CD14-positive monocyte (primary cell): ENCODE data around the gene ADGRL3. TPM values are rescaled to one million over a fixed set of nuclear protein-coding genes. Genes with fewer than 3 reads are reported as not detected.

Experiments
- DNase-seq, 3 donors: peaks; one replicate each; pipeline ENCODE4 v3.0.0-alpha.2; 2011 to 2022
- H2AFZ ChIP-seq: 2 replicates; pipeline ENCODE4 v1.6.0; 2012; ENCODE audit warnings: mild to moderate bottlenecking, low read depth, low read length, inconsistent platforms; ENCODE audit not compliant: insufficient read depth, poor library complexity, severe bottlenecking
- H3K27ac ChIP-seq, 2 donors: 1 replicate in 1 of 2; 2 replicates in 1 of 2; pipeline ENCODE4 v1.5.1; 2012 to 2013; ENCODE audit warnings: low read length in 2 of 2, control low read depth in 1 of 2, inconsistent platforms in 1 of 2, low read depth in 1 of 2, mild to moderate bottlenecking in 1 of 2
- H3K27me3 ChIP-seq, 2 donors: one replicate each; pipeline versions ENCODE4 v1.6.0 to v1.6.1; 2011 to 2013; ENCODE audit warnings: low read length in 2 of 2; ENCODE audit not compliant: control insufficient read depth in 2 of 2, insufficient read depth in 2 of 2
- H3K36me3 ChIP-seq, 2 donors: replicated peaks in 1 of 2; 1 replicate in 1 of 2; 2 replicates in 1 of 2; pipeline versions ENCODE4 v1.5.1 to v1.6.1; 2012 to 2013; ENCODE audit warnings: low read length in 2 of 2, control low read depth in 1 of 2, inconsistent platforms in 1 of 2, mild to moderate bottlenecking in 1 of 2; ENCODE audit not compliant: insufficient read depth in 2 of 2, control insufficient read depth in 1 of 2
- H3K4me1 ChIP-seq, 2 donors: 1 replicate in 1 of 2; 2 replicates in 1 of 2; pipeline versions ENCODE4 v1.5.1 to v1.6.1; 2012 to 2013; ENCODE audit warnings: low read length in 2 of 2, control low read depth in 1 of 2, inconsistent platforms in 1 of 2, mild to moderate bottlenecking in 1 of 2, moderate library complexity in 1 of 2; ENCODE audit not compliant: insufficient read depth in 2 of 2, control insufficient read depth in 1 of 2
- H3K4me2 ChIP-seq: replicated peaks from 2 replicates; pipeline ENCODE3; 2012; ENCODE audit warnings: low read length, moderate library complexity, mild to moderate bottlenecking; ENCODE audit not compliant: poor library complexity, severe bottlenecking; ENCODE audit errors: extremely low read depth
- H3K4me3 ChIP-seq, 3 experiments: fragments of 200-600 bp in 1 of 3; sonication (generic) in 1 of 3; replicated peaks in 1 of 3; 1 replicate in 2 of 3; 2 replicates in 1 of 3; pipeline ENCODE4 v1.5.1; 2011 to 2013; ENCODE audit warnings: low read length in 3 of 3, mild to moderate bottlenecking in 3 of 3, control low read depth in 2 of 3, low read depth in 2 of 3, inconsistent platforms in 1 of 3, moderate library complexity in 1 of 3
- H3K79me2 ChIP-seq: 2 replicates; pipeline ENCODE4 v1.6.0; 2012; ENCODE audit warnings: mild to moderate bottlenecking, control low read depth, inconsistent platforms, low read length, moderate library complexity; ENCODE audit not compliant: insufficient read depth
- H3K9ac ChIP-seq: 2 replicates; pipeline ENCODE4 v1.6.0; 2017; ENCODE audit warnings: low read length, mild to moderate bottlenecking; ENCODE audit not compliant: insufficient read depth, poor library complexity, severe bottlenecking
- H3K9me3 ChIP-seq, 2 donors: replicated peaks in 1 of 2; 1 replicate in 1 of 2; 2 replicates in 1 of 2; pipeline versions ENCODE4 v1.5.1 to v1.6.1; 2012 to 2013; ENCODE audit warnings: low read length in 2 of 2, control low read depth in 1 of 2; ENCODE audit not compliant: control insufficient read depth in 1 of 2, insufficient read depth in 1 of 2
- H4K20me1 ChIP-seq: 2 replicates; pipeline ENCODE4 v1.6.0; 2012; ENCODE audit warnings: mild to moderate bottlenecking, low read length, control low read depth, moderate library complexity; ENCODE audit not compliant: insufficient read depth
- H3K27ac Mint-ChIP-seq, 7 donors: one replicate each; pipeline ENCODE4 v1.8.0; 2020; ENCODE audit warnings: mild to moderate bottlenecking in 7 of 7, mixed read lengths in 7 of 7, moderate library complexity in 6 of 7, inconsistent platforms in 2 of 7
- H3K27me3 Mint-ChIP-seq, 3 donors: one replicate each; pipeline ENCODE4 v1.8.0; 2021 to 2022; ENCODE audit warnings: low read depth in 3 of 3, mild to moderate bottlenecking in 3 of 3, mixed read lengths in 3 of 3, moderate library complexity in 3 of 3, inconsistent platforms in 1 of 3
- H3K36me3 Mint-ChIP-seq, 2 donors: one replicate each; pipeline ENCODE4 v1.8.0; 2020; ENCODE audit warnings: mixed read lengths in 2 of 2, inconsistent platforms in 1 of 2, mild to moderate bottlenecking in 1 of 2
- H3K4me1 Mint-ChIP-seq: one replicate; pipeline ENCODE4 v1.8.0; 2020; ENCODE audit warnings: mild to moderate bottlenecking, mixed read lengths
- H3K4me3 Mint-ChIP-seq, 2 donors: one replicate each; pipeline ENCODE4 v1.8.0; 2020; ENCODE audit warnings: mild to moderate bottlenecking in 2 of 2, mixed read lengths in 2 of 2, moderate library complexity in 1 of 2
- H3K9me3 Mint-ChIP-seq, 7 donors: one replicate each; pipeline ENCODE4 v1.8.0; 2020 to 2022; ENCODE audit warnings: mixed read lengths in 7 of 7, mild to moderate bottlenecking in 6 of 7, moderate library complexity in 6 of 7, inconsistent platforms in 2 of 7
- CTCF ChIP-seq: fragments of 200-600 bp; IDR thresholded peaks from one replicate; pipeline ENCODE4 v1.8.0; 2022; ENCODE audit warnings: antibody characterized with exemption, mild to moderate bottlenecking
- WGBS: methylation state at CpG from one replicate; pipeline ENCODE4 v1.1.5; 2013; ENCODE audit warnings: missing lambda C conversion rate; ENCODE audit not compliant: insufficient coverage; 5-methylcytosine and 5-hydroxymethylcytosine counted together
- intact Hi-C, 2 donors: fragments of 100-400 bp; cut with micrococcal nuclease; formaldehyde crosslinking; loops; one replicate each; pipeline versions ENCODE4 v1.15.0 to v1.15.1; 2023
- polyA plus RNA-seq, 3 donors: library from polyadenylated mRNA; depleted of rRNA in 1 of 3; unstranded in 2 of 3; stranded (reverse) in 1 of 3; fragments of 300-500 nt in 2 of 3; fragments of >200 nt in 1 of 3; fragmentation: Illumina TruSeq in 2 of 3; gene quantifications; 1 replicate in 2 of 3; 2 replicates in 1 of 3; pipeline ENCODE4 v1.2.3, GENCODE V29; 2012 to 2021

ADGRL3 gene
- polyA plus RNA-seq, 3 donors = not detected

- H3K27ac ChIP-seq = no peak overlapping the region
- no peak overlapping the region for H3K4me3 ChIP-seq
- H3K4me1 ChIP-seq = no peaks in the 10 kb centered on the region
- H4K20me1 ChIP-seq = no peaks in the 10 kb centered on the region
- no peaks in the 10 kb centered on the region for H3K9me3 ChIP-seq
- no peak overlapping the region for H3K27ac Mint-ChIP-seq
- peaks cover 0 to 4% (median 1%) of the 10 kb centered on the region in 7 donors for H3K9me3 Mint-ChIP-seq
- peaks cover 0 to 2% (median 1%) of the 10 kb centered on the region in 3 donors for H3K27me3 Mint-ChIP-seq
- no peaks in the 10 kb centered on the region for H3K36me3 ChIP-seq
- no peak for DNase-seq
- no peaks in the 10 kb centered on the region for H3K27me3 ChIP-seq
- H3K9ac ChIP-seq = no peak overlapping the region
- TF ChIP-seq CTCF = no peak
- intact Hi-C loops = no loop called here
- no peaks in the 10 kb centered on the region for H3K79me2 ChIP-seq
- H2AFZ ChIP-seq = no peak overlapping the region
- H3K4me2 ChIP-seq = no peak overlapping the region
- peaks cover 3% of the 10 kb centered on the region for H3K4me1 Mint-ChIP-seq
- H3K4me3 Mint-ChIP-seq = no peak overlapping the region
- WGBS = no CpG with 5 or more reads among the region's 3 CpGs
- no peaks in the 10 kb centered on the region for H3K36me3 Mint-ChIP-seq
These were observed 343.9 kb downstream of the ADGRL3 start for GRCh38 chr4:61543976-61544375.

GRCh38 chr4:61545902-61546480 lies 345.9 kb downstream of the ADGRL3 start:
- DNase-seq = no peak
- Mint-ChIP-seq H3K4me1 (peaks cover 1% of the 10 kb centered on the region), H3K27me3 (peaks cover 0 to 2% (median 1%) of the 10 kb centered on the region in 3 donors), H3K9me3 (peaks cover 0 to 4% (median 1%) of the 10 kb centered on the region in 7 donors), H3K27ac (no peak overlapping the region), H3K4me3 (no peak overlapping the region), H3K36me3 (no peaks in the 10 kb centered on the region)
- no peak overlapping the region for H3K9ac ChIP-seq
- no peaks in the 10 kb centered on the region for H3K9me3 ChIP-seq
- intact Hi-C loops = no loop called here
- H3K4me1 ChIP-seq = no peaks in the 10 kb centered on the region
- no peak overlapping the region for H3K27ac ChIP-seq
- WGBS = 95% methylated on average over 3 of the region's 3 CpGs
- no peaks in the 10 kb centered on the region for H3K36me3 ChIP-seq
- H3K27me3 ChIP-seq = no peaks in the 10 kb centered on the region
- TF ChIP-seq CTCF = no peak
- H2AFZ ChIP-seq = no peak overlapping the region
- no peak overlapping the region for H3K4me2 ChIP-seq
- no peaks in the 10 kb centered on the region for H4K20me1 ChIP-seq
- H3K79me2 ChIP-seq = no peaks in the 10 kb centered on the region
- no peak overlapping the region for H3K4me3 ChIP-seq
